DMS153 treated with DMSO at 0.1 percent for 48 hours (cell line): ENCODE results near the gene CFP.
"Not testable (repeated sequence)": the region's sequence is repeated elsewhere in the genome, so short reads cannot be mapped to it uniquely, and the experiment has no call there.

Source experiments
- DNase-seq: peaks from one replicate; lab custom pipeline; 2025; ENCODE audit not compliant: unreplicated experiment; lab: John Stamatoyannopoulos, UW

Gene CFP

DNA sequence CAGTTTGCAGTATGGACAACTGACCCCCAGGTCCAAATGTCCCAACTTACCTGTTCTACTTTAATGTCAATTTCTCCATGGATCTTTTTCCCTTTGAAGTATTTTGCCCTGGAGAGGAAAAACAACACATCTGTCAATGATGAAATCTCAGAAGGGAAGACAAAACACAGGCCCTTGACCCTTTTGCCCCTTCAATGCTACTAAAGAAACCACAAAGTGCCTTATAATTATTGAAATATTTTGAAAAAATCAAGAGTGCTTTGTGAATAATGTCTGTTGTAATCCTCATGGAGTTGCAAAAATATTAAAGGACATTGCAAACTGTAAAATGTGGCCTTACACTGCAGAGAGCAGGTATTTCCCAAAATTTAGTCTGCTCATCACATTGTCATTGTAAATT, 22.6 kb downstream of the CFP start:
- no peak for DNase-seq

DNA sequence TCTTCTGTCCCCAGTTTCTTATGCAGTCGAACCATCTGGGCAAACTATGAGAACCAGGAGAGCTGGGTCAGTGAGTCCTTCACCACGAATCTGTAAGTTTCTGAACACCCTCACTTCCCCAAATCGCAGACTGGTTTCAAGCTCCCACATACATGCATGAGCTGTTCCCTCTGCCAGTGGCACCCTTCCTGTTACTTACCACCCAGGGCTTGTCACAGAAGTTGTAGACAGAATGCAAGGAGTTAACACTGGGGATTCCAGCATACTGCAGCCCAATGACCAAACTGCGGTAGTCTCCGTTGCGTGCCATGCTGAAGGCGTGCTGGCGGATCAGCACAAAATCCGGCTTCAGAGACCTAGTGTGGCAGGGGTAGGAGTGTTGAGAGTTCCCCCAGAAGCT, 24.7 kb downstream of the CFP start:
- DNase-seq = no peak

DNA sequence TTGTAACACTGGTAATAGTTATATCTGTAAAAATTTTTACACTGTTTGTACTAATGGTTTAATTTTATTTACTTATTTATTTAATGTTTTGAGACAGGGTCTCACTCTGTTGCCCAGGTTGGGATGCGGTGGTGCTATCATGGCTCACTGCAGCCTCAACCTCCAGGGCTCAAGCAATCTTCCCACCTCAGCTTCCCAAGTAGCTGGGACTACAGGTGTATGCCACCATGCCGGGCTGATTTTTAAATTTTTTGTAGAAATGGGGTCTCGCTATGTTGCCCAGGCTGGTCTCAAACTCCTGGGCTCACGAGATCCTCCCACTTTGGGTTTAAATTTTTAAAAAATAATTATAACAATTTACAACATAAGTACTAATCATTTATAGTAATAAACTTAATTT, 26.6 kb downstream of the CFP start:
- not testable (repeated sequence) for DNase-seq

DNA sequence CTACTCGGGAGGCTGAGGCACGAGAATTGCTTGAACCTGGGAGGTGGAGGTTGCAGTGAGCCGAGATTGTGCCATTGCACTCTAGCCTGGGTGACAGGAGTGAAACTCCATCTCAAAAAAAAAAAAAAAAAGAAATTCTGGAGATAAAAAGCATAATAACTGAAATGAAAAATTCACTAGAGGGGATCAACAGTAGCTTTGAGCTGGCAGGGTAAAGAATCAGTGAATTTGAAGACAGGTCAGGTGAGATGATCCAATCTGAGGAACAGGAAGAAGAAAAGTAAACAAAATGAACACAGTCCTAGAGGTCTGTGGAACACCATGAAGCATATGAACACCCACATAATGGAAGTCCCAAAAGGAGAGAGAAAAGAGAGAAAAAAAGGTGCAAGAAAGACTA, 32.5 kb downstream of the CFP start:
- DNase-seq = no peak

DNA sequence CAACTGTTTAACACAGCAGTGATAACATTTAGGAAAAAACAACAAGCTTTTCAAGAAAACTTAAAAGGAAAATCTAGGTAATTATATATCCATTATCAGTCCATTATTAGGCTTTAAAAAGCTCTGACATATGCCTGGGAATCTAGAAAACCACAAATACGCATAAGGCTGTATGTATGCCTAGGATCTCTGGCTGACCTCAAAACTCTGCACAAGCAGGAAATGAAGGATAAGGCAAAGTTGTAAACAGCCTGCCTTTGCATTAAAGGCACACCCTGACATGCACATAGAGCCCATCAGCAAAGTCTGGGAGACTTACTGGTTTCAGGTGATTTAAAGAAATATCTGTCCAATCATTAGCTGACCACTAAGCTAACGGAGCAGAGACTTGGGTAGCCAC, 33.5 kb downstream of the CFP start:
- DNase-seq = no peak

DNA sequence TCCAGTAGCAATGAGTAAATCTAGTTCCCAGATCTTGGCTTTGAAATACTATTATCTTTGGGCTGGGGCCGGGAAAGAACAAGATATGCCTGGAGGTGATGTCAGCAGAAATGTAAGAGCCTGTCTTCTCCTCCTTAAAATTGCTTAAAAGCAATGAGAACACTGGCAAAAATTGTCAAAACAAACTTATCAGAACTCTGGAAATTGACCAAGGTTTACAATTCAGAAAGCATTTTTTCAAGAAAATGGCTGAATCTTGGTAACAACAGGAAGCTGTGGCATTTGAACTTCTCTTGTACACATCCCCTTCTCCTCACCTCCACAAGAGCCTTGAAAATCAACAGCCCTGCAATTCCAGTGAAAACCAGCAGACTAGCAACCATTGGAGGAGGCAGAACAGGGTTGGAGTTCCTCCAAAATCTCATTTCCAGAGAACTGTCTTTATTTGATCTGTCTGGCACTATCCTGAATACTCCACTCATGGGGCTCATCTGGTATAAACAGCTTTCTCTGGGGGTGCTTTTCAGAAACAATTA, 33.9 kb downstream of the CFP start:
- no peak for DNase-seq

DNA sequence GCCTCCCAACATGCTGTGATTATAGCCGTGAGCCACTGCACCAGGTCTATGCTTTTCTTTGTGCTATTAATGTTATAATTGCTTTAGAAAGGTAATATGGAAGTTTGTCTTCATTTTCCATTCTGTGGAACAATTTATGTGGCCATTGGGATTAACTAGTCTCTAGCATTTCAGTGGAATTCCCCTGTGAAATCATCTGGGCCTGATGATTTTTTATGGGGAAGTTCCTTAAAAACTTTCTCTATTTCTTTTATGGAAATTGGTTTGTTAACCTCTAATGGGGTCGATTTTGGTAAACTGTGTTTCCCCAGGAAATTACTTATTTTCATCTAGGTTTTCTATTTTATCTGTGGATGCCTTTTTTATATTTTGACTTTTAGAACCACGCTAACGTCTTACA, 36.2 kb downstream of the CFP start:
- no peak for DNase-seq

DNA sequence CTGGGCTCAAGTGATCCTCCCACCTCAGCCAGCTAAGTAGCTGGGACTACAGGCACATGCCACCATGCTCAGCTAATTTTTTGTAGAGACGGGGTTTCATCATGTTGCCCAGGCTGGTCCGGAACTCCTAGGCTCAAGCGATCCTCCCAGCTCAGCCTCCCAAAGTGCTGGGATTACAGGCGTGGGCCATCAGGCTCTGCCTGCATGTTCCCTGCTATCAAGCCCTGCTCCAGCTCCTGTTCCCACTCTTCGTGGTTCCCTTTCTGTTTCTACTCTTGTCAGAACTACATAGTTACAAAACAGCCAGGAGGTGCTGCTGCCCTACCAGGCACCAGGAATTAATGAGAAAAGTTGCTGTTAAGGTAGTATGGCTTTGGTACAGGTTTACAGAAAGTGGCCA, 38.7 kb downstream of the CFP start:
- DNase-seq = no peak

DNA sequence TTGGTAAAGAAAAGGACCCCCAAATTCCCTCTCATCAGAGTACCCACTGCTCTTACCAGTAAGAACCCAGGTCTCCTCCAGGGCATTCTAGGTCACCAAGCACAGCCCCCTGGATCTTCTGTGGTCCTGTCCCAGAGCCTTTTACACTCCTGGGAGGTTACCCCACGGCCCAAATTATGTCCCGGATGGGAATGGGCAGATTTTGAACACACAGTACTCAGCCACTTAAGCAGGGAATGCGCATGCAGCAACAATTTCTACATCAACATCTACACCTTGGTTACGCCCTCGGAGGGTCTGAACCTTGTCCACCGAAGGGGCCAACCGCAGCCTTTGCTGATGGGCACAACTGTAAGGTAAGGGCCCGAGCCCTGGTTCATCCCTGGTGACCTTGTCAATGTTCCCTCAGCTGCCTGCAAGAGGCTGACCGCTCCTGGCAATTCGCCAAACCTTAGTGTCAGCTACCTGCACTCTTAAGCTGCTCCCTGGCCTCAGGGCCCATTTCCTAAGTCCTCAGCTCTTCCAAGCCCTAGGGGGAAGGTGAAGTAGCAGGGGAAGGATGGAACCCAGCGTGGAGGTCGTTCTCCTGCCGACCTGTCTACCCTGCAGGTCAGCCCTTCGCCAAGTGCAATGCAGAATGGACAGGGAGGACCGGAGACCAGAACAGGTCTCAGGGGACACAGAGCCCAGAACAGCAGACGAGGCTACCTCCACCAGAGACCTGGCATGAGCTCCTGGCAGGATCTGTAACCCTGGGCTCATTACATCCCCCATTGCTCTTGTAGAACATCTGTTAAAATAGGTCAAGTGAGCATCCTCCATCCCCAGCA, 41.6 kb downstream of the CFP start:
- DNase-seq = no peak

DNA sequence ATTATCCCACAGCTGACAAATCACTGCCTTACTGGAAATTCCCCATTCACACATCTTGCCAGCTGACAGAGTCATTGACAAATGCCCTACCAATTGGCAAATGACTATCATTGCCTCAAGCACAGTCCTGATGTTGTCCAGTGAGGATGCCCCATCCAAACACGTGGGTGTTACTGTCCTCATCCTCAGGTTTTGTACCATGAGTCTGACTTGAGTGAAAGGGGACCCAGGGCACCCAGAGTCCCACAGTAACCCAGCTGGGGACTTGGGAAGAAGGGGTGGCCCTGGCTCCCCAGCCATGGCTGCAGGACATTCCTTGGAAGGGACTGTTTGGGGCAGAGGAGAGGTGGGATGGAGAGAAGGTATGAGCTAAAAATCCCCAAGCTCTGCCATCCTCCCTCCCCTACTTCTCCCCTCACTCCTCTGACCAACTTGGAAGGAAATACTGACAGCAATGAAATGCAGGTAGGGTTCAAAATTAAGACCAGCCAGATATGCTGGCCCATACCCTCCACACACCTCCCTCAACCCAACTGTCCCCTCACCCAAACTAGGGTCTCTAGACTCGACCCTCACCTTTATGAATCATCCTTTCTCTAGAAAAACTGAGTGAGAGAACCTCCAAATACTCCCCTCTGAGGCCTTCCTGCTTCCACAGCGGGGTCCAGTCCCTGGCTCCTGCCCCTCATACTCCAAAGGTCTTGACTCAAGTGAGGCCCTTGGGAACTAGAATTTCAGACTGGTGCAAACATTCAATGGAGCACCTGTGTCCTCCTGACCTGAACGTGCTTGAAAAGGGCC, 42.4 kb downstream of the CFP start:
- no peak for DNase-seq

DNA sequence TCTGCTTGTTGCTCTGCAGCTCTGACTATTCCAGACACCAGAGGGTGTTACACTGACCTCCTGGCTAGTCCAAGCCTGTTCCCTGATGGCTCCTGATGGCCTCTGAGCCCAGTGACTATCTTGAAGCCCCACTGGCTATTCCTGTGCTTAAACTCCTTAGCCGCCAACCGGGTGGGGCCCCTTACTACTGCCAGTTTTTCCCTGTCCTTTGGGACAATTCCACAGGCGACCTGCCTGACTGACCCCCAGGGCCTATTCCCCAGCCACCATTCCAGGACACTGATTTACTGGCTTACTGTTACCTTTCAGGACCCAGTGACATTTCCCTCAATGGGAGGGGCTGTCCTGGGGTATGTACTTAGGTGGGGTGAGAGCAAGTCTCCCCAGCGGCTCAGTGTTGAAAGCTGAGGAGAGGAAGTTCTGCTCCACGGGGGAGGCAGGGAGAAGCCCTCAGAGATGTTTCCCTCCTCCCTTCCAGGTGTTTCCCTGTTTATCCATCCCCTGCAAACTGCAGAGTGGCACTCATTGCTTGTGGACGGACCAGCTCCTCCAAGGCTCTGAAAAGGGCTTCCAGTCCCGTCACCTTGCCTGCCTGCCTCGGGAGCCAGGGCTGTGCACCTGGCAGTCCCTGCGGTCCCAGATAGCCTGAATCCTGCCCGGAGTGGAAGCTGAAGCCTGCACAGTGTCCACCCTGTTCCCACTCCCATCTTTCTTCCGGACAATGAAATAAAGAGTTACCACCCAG, 43.5 kb downstream of the CFP start:
- no peak for DNase-seq

DNA sequence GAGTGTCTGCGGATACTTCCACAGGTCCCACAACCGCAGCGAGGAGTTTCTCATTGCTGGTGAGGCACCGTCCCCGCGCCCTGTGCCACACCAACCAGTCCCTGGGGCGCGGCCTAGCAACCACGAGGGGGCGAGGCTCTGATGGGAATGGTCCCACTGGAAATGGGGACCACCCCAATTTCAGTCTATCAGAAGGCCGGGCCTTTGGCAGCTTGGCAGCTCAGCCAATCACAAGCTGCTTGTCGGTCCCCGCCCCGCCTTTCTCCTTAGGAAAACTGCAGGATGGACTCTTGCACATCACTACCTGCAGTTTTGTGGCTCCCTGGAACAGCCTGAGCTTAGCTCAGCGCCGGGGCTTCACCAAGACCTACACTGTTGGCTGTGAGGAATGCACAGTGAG, 44.5 kb downstream of the CFP start:
- DNase-seq = no peak

DNA sequence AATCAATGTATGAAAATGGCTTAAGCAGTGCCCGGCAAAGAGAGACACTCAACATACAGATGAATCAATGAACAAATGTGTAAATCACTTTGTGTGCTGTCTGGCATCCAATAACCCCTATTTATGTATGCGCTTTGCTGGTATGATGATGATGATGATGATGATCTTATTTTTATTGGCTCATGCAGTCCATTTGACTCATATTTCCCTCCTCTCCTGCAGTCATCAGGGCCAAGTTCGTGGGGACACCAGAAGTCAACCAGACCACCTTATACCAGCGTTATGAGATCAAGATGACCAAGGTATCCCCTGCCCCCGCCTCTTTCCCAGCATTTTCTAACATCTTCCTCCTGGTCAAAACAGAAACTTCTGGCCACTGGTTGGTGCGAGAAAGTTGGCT, 45.0 kb downstream of the CFP start:
- DNase-seq = no peak

DNA sequence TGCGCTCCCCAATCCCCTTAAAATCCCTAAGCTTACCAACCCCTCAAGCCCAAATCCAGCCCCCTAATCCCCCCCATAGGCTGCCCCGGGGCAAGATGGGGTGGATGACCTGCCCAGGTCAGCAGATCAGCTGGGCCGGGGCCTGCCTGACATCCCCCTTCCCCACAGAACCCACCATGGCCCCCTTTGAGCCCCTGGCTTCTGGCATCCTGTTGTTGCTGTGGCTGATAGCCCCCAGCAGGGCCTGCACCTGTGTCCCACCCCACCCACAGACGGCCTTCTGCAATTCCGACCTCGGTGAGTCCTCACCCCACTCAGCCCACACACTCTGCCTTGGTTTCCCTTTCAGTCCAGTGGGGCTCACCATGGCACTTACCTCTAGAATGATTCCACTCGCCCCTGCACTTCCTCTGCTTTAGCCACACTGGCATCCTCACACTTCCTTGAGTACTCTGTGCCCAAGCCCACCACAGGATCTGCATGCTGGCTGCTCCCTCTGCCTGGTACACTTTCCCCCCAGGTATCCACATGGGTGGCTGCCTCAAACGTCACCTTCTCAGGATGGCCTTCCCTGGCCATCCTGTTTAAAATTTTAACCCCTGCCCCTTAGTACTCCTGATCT, 46.4 kb downstream of the CFP start:
- no peak for DNase-seq

DNA sequence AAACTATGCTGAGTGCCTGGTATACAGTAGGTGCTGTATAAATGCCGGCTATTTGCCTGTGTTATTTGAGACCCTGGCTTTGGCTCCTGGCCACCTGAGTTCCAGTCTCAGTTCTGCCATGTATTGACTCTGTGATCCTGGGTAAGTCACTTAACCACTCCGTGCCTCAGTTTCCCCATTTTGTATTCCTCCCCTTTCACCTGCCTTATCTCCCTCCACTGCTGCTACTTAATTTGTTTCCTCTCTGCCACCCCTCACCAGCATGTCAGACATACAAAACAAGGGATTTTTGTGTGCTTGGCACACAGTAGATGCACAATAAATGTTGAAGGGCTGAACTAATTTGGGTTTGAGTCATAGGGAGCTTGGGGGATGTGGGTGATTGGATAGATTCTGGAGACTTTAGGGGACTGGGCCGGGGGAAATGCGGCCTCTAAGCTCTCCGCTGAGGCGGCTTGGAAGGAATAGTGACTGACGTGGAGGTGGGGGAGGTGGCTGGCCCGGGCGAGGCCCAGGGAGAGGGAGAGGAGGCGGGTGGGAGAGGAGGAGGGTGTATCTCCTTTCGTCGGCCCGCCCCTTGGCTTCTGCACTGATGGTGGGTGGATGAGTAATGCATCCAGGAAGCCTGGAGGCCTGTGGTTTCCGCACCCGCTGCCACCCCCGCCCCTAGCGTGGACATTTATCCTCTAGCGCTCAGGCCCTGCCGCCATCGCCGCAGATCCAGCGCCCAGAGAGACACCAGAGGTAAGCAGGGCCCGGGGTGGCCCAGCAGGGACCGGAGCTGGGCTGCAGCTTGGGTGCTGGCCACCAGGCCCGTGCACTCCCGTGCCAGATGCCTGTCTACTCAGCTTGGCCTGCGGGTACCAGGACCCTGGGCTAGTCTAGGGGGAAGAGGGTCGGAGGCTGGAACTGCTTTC, 47.7 kb downstream of the CFP start, which contains the start of gene TIMP1:
Gene TIMP1, plus strand, starts transcription at position 706 of the 917 bp plus-strand sequence. CDS start 980 bp downstream, outside the sequence.
- DNase-seq = no peak

DNA sequence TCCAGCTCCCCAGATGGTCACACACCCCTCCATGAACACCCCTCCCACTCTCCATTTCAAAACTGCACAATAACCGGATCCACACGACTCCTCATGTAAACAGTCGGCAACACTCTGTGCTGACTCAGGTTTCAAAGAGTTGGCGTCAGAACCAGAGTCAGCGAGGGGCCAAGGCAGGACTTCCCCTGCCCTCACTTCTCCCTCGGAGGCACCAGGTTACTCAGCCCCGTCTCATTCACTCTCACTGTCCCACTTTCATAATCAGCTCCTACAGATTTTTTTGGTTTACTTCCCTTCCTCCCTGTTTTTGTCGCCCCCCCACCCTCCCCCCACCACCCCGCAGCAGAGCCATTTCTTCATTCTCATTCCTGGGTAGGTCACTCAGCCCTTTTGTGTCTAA, 50.2 kb downstream of the CFP start:
- no peak for DNase-seq

DNA sequence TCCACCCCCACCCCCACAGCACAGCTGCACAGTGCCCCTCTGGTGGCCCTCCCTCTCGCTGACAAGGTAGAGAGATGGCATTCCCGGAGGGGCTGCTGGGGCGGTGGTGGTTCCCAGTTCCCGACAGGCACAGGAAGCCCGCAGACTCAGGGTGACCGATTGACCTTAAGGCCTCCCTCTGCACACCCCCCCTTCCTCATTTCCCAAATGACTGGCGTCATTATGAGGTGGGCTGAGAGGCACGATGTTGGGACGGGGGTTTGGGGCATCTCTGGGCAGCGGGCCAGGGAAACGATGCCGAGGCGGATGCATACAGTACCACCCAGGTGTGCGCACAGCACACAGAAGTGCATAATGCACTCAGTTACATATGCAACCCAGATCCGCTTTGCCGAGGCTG, 51.0 kb downstream of the CFP start:
- no peak for DNase-seq

DNA sequence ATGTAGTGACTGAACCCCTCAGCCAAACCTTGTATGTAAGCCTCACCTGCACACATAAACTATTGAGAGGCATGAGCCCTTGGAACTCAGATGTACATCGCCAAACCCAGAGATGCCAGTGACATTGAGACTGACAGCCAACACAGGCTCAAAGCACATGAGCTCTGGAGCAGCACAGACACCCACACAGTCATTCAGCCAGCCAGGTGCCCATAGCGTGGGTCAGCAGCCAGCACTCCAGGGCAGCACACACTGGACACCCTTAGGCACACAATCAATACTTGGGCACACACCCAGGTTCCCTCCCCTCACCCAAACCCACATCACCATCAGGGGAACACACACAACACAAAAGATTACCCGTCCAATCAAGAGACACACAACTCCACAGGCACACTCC, 51.8 kb downstream of the CFP start:
- no peak for DNase-seq

DNA sequence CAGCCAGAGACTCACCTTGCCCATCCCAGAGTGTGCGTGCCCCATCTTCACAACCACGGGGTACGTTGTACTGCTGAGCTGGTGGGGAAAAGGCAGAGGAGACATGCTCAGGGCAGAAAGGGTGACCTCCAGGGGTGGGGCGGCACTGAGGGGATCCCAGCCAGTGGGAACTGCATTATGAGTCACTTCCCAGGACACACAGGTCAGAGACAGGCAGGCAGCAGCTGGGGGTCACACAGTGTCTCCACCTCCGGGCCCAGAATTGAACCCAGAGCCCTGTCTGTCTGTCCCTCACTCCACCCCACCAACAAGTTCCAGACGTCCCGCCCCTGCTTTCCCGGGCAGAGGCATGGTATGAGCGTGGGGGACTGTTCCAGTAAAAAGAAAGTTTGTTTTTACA, 52.3 kb downstream of the CFP start:
- no peak for DNase-seq
